Naive thymus-derived CD8-positive, alpha-beta T cell (primary cell): ENCODE results near the gene IL12A. TPM values are rescaled to one million over a fixed set of nuclear protein-coding genes. Genes with fewer than 3 reads are reported as not detected.

ENCODE experiments used
- ATAC-seq, 2 donors: fragments of 150-1000 bp; cut with Tn5 transposase in 1 of 2; sonication (Bioruptor Pico), chemical (Tn5 transposase) in 1 of 2; 1 replicate in 1 of 2; 2 replicates in 1 of 2; pipeline ENCODE4 v1.10.0; 2021; ENCODE audit warnings: mild to moderate bottlenecking in 2 of 2, moderate library complexity in 2 of 2
- POLR2A ChIA-PET: fragments of 350-600 bp; sonication (Branson Sonifier 250); formaldehyde crosslinking; loops from one replicate; lab custom pipeline; 2021; ENCODE audit warnings: antibody characterized with exemption; lab: Charles Lee
- DNase-seq, 10 donors: peaks; one replicate each; pipeline versions ENCODE4 v3.0.0 to v3.0.0-alpha.2; 2020 to 2022
- H3K27ac Mint-ChIP-seq, 10 donors: one replicate each; pipeline ENCODE4 v1.8.0; 2020 to 2022; ENCODE audit warnings: mild to moderate bottlenecking in 10 of 10, mixed read lengths in 10 of 10, moderate library complexity in 4 of 10, inconsistent platforms in 1 of 10
- H3K27me3 Mint-ChIP-seq, 5 donors: one replicate each; pipeline ENCODE4 v1.8.0; 2021 to 2022; ENCODE audit warnings: mixed read lengths in 5 of 5
- H3K36me3 Mint-ChIP-seq, 3 donors: one replicate each; pipeline ENCODE4 v1.8.0; 2020 to 2022; ENCODE audit warnings: mixed read lengths in 3 of 3, mild to moderate bottlenecking in 2 of 3, inconsistent platforms in 1 of 3
- H3K4me1 Mint-ChIP-seq, 4 donors: one replicate each; pipeline ENCODE4 v1.8.0; 2021 to 2022; ENCODE audit warnings: mixed read lengths in 4 of 4
- H3K4me3 Mint-ChIP-seq, 10 donors: one replicate each; pipeline ENCODE4 v1.8.0; 2020 to 2022; ENCODE audit warnings: mild to moderate bottlenecking in 10 of 10, mixed read lengths in 10 of 10, moderate library complexity in 6 of 10, inconsistent platforms in 1 of 10
- H3K9me3 Mint-ChIP-seq, 9 donors: one replicate each; pipeline ENCODE4 v1.8.0; 2020 to 2022; ENCODE audit warnings: mixed read lengths in 9 of 9, mild to moderate bottlenecking in 3 of 9, inconsistent platforms in 1 of 9, moderate library complexity in 1 of 9
- polyA plus RNA-seq, 3 donors: library from polyadenylated mRNA; unstranded; fragments of 300-500 nt; fragmentation: Illumina TruSeq; gene quantifications; one replicate each; pipeline ENCODE4 v1.2.3, GENCODE V29; 2021
- total RNA-seq, 8 experiments: library from RNA in 2 of 8; stranded (reverse) in 2 of 8; gene quantifications; one replicate each; pipeline ENCODE4 v1.2.3 and lab custom pipeline; 2021 to 2026

IL12A gene
- total and polyA plus RNA-seq, 5 experiments from 2014 or later, result 0.37 to 3.0 (median 0.60) TPM

- Mint-ChIP-seq H3K27me3 (peaks cover 1 to 21% (median 8%) of the 10 kb centered on the region in 5 donors), H3K27ac (peak overlapping the region in 1 of 10 donors; percentile 26)
Measured at GRCh38 chr3:160018959-160019358, 30.3 kb downstream of the IL12A start.

DNA sequence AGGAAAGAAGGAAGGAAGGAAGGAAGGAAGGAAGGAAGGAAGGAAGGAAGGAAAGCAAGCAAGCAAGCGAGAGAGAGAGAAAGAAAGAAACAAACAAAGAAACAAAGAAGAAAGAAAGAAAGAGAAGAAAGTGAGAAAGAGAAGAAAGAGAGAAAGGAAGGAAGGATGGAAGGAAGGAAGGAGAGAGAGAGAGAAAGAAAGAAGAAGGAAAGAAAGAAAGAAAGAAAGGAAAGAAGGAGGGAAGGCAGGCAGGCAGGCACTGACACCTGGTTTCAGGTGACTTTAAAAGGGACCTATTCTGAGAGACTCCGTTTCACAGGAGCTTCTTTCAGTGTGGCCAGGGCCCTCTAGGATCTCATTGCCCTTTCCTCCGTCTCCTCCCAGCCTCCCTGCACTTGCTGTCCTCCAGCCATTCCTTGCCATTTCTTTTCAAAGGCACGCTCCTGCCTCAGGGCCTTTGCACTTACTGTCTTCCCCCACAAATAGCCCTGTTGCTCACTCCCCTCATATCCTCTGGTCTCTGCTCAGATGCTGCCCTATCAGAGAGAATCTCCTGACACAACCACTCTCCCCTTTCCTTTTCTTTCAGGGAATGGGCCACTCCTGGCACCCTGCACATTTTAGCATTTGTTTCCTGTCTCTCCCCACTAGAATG, 31.5 kb downstream of the IL12A start:
- POLR2A ChIA-PET, result no interaction called here

More at GRCh38 chr3:160018959-160019358, 30.3 kb downstream of the IL12A start:
- Mint-ChIP-seq H3K36me3 (no peaks in the 10 kb centered on the region), H3K4me3 (no peak overlapping the region), H3K9me3 (no peaks in the 10 kb centered on the region), H3K4me1 (no peaks in the 10 kb centered on the region)
- no peak for DNase-seq
- POLR2A ChIA-PET, result no interaction called here
- ATAC-seq, result no peak

GRCh38 chr3:160022068-160022467, 33.4 kb downstream of the IL12A start:
- no peak for ATAC-seq
- no peaks in the 10 kb centered on the region for H3K9me3 Mint-ChIP-seq
- POLR2A ChIA-PET, result no interaction called here

More for the DNA sequence above, 31.5 kb downstream of the IL12A start:
- no peak for DNase-seq
- no peaks in the 10 kb centered on the region for H3K4me1 Mint-ChIP-seq
- H3K27ac Mint-ChIP-seq, result no peak overlapping the region
- no peaks in the 10 kb centered on the region for H3K9me3 Mint-ChIP-seq
- H3K4me3 Mint-ChIP-seq, result no peak overlapping the region
- H3K36me3 Mint-ChIP-seq, result no peaks in the 10 kb centered on the region
- no peak for ATAC-seq
- peaks cover 1 to 21% (median 8%) of the 10 kb centered on the region in 5 donors for H3K27me3 Mint-ChIP-seq

GRCh38 chr3:160023476-160023875, 34.8 kb downstream of the IL12A start:
- POLR2A ChIA-PET, result no interaction called here
- Mint-ChIP-seq H3K9me3 (no peaks in the 10 kb centered on the region), H3K4me3 (no peak overlapping the region), H3K36me3 (no peaks in the 10 kb centered on the region), H3K27ac (no peak overlapping the region), H3K27me3 (peaks cover 1 to 21% (median 8%) of the 10 kb centered on the region in 5 donors), H3K4me1 (no peaks in the 10 kb centered on the region)
- DNase-seq (no peak), ATAC-seq (no peak)

More at GRCh38 chr3:160022068-160022467, 33.4 kb downstream of the IL12A start:
- DNase-seq, result no peak
- H3K4me1 Mint-ChIP-seq, result no peaks in the 10 kb centered on the region
- H3K36me3 Mint-ChIP-seq, result no peaks in the 10 kb centered on the region
- H3K4me3 Mint-ChIP-seq, result no peak overlapping the region
- H3K27me3 Mint-ChIP-seq, result peaks cover 1 to 21% (median 8%) of the 10 kb centered on the region in 5 donors
- H3K27ac Mint-ChIP-seq, result peak overlapping the region in 1 of 10 donors; percentile 20

DNA sequence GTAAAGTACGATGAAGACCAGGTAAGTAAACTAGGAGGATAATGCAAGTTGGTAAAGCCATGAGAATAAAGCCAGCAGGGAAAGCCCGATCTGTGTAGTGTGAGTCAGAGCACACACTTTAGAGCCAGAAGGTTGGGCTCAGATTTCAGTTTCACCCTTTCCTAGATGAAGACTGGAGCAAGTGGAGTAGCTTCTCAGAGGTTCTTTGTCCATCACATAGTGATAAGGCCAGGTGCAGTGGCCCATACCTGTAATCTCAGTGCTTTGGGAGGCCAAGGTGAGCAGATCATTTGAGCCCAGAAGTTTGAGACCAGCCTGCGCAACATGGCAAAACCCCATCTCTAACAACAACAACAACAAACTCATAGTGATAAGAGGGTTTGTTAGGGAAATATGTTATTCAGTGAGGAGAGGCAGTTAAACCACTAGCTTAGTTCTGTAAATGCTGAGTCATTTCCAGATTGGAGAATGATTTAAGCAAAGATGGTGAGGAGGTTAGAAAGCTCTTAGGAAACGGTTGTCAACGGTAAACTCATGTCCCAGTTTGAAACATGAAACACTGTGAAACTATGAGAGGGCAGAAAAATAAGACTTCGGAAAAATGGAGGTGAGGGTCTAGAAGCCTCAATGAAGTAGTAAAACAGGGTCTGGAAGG, 39.0 kb downstream of the IL12A start:
- H3K27me3 Mint-ChIP-seq, result peaks cover 0 to 3% (median 0%) of the 10 kb centered on the region in 5 donors
- peak overlapping the region in 2 of 10 donors; percentile 1 to 59 for H3K27ac Mint-ChIP-seq

DNA sequence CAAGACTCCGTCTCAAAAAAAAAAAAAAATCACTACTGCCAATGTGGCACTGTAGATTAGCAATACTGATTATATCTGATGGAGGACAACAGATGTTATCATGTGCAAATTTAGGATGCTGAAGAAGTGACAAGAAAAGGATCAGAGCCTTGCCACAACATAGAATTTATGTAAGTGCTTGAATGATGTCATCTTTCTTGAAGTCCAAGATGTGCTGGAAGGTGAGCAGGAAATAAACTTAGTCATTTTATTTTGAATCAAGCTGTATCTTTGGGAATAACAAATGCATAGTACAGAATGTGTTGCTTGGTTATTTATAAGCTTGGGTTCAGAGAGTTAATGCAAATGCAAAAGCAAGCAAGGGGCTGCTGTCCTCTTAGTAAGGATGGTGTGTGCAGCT, 47.1 kb downstream of the IL12A start:
- Mint-ChIP-seq H3K36me3 (no peaks in the 10 kb centered on the region), H3K9me3 (no peaks in the 10 kb centered on the region), H3K27ac (no peak overlapping the region), H3K27me3 (peaks cover 14 to 32% (median 25%) of the 10 kb centered on the region in 5 donors), H3K4me3 (no peak overlapping the region), H3K4me1 (peaks cover 0 to 5% (median under 1%) of the 10 kb centered on the region in 4 donors)
- ATAC-seq, result no peak
- no peak for DNase-seq
- POLR2A ChIA-PET, result no interaction called here

More for the DNA sequence above, 39.0 kb downstream of the IL12A start:
- H3K36me3 Mint-ChIP-seq, result no peaks in the 10 kb centered on the region
- no peaks in the 10 kb centered on the region for H3K4me1 Mint-ChIP-seq
- no peaks in the 10 kb centered on the region for H3K9me3 Mint-ChIP-seq
- no peak for ATAC-seq
- DNase-seq, result no peak
- POLR2A ChIA-PET, result no interaction called here
- no peak overlapping the region for H3K4me3 Mint-ChIP-seq

- Mint-ChIP-seq H3K36me3 (peaks cover 0 to 29% (median 5%) of the 10 kb centered on the region in 3 donors), H3K27me3 (peaks cover 18 to 50% (median 36%) of the 10 kb centered on the region in 5 donors), H3K9me3 (peaks cover 8 to 29% (median 18%) of the 10 kb centered on the region in 9 donors), H3K27ac (peak overlapping the region in 1 of 10 donors; percentile 77), H3K4me3 (no peak overlapping the region), H3K4me1 (peaks cover 0 to 5% (median under 1%) of the 10 kb centered on the region in 4 donors)
- POLR2A ChIA-PET, result no interaction called here
- DNase-seq (no peak), ATAC-seq (no peak)
Measured at GRCh38 chr3:160038862-160039562, 50.4 kb downstream of the IL12A start.

DNA sequence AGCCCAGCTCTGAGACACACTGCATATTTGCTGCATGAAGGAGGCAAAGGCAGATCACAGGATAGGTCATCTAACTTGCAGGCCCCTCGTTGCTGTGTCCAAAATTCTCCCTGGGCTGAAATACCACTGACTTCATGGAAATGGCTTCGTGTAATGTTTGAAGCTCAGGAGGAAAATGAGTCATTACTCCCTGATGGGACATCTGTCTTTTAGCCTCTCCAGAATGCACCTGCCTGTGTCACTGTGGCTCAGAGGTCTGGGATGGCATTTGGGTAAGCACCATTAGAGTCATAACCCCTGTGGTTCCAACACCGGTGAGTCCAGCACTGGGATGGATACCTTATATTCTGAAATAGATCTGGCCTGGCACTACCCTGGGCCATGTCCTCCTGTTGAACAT, 51.5 kb downstream of the IL12A start:
- no peak for DNase-seq
- Mint-ChIP-seq H3K9me3 (peaks cover 8 to 30% (median 20%) of the 10 kb centered on the region in 9 donors), H3K27ac (peak overlapping the region in 1 of 10 donors; percentile 58), H3K27me3 (peaks cover 18 to 53% (median 37%) of the 10 kb centered on the region in 5 donors), H3K4me3 (no peak overlapping the region), H3K36me3 (peaks cover 0 to 31% (median 5%) of the 10 kb centered on the region in 3 donors), H3K4me1 (peaks cover 0 to 5% (median under 1%) of the 10 kb centered on the region in 4 donors)
- POLR2A ChIA-PET, result no interaction called here
- no peak for ATAC-seq

- Mint-ChIP-seq H3K27me3 (peaks cover 14 to 53% (median 37%) of the 10 kb centered on the region in 5 donors), H3K36me3 (peaks cover 0 to 31% (median 5%) of the 10 kb centered on the region in 3 donors), H3K9me3 (peaks cover 8 to 30% (median 20%) of the 10 kb centered on the region in 9 donors), H3K27ac (no peak overlapping the region), H3K4me1 (peaks cover 0 to 5% (median under 1%) of the 10 kb centered on the region in 4 donors), H3K4me3 (no peak overlapping the region)
- no peak for ATAC-seq
- no peak for DNase-seq
- POLR2A ChIA-PET, result no interaction called here
Measured at GRCh38 chr3:160041465-160041864, 52.8 kb downstream of the IL12A start.

DNA sequence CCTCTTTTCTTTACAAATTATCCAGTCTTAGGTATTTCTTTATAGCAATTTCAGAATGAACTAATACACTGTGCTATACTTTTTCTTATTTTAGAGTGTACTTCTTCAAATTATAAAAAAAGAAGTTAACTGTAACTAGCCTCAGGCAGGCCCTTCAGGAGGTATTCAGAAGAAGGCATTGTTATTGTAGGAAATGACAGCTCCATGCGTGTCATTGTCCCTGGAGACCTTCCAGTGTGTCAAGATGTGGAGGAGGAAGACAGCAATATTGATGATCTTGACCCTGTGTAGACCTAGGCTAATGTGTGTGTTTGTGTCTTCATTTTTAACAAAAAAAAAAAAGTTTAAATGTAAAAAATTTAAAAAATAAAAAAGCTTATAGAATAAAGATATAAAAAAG, 55.5 kb downstream of the IL12A start:
- Mint-ChIP-seq H3K4me1 (peaks cover 0 to 1% (median 0%) of the 10 kb centered on the region in 4 donors), H3K27ac (no peak overlapping the region), H3K36me3 (peaks cover 0 to 31% (median 5%) of the 10 kb centered on the region in 3 donors), H3K9me3 (peaks cover 8 to 30% (median 20%) of the 10 kb centered on the region in 9 donors), H3K4me3 (no peak overlapping the region), H3K27me3 (peaks cover 10 to 32% (median 22%) of the 10 kb centered on the region in 5 donors)
- DNase-seq (no peak), ATAC-seq (no peak)
- POLR2A ChIA-PET, result no interaction called here
